ENCODE data around the gene NOP9. TPM values are rescaled to one million over a fixed set of nuclear protein-coding genes. Genes with fewer than 3 reads are reported as not detected.

Gene NOP9
- total RNA-seq, 4 donors from 2014 or later = 19.8 to 31.2 (median 21.2) TPM

GRCh38 chr14:24262821-24263733 lies 36.6 kb upstream of the NOP9 start, which contains the start of gene TGM1:
Gene TGM1, minus strand, starts transcription at chr14:24263177. Its CDS starts 825 bp downstream, at chr14:24262352.
- Histone ChIP-seq H3K9me3 (no peaks in the 10 kb centered on the region), H3K27me3 (no peaks in the 10 kb centered on the region), H3K4me3 (no peak within 1 kb of the TSS), H3K4me1 (peaks cover 33% of the 10 kb centered on the region), H3K36me3 (peaks cover 32% of the 10 kb centered on the region), H3K27ac (peak within 1 kb of the TSS; percentile 43)
- no peak for DNase-seq (ENCODE audit: low spot score in 2 of 2)
- 83% methylated on average over 12 of the region's 14 CpGs for WGBS
- TF ChIP-seq POLR2A (IDR thresholded peaks at IDR 0.05) = no peak
- TF ChIP-seq POLR2AphosphoS5 (IDR thresholded peaks at IDR 0.05) = no peak
- TF ChIP-seq EP300 (IDR thresholded peaks at IDR 0.05) = no peak
- no peak for TF ChIP-seq CTCF (IDR thresholded peaks at IDR 0.05)

DNA sequence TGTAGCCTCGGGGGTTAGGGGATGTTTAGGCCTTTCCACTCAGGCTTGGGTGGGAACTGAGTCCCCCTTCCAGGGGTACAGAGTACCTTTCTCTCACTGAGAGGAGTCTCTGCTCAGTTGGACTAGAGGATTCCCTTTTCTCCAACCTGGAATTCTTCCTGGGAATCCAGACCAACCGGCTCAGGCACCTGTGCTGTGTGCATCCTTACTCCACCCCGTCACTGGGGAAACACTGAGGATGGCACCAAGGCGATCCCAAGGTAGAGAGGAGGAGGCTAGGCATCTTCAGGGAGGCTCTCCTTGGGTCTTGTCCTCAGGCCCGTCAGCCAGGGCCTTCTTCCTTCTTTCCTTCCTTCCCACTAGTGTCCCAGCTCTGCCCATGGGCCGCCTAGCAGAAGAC lies 35.8 kb upstream of the NOP9 start:
- WGBS = 60% methylated on average over 6 of the region's 6 CpGs
- H3K27ac ChIP-seq = peak overlapping the region; percentile 43
- H3K4me3 ChIP-seq = no peak overlapping the region
- H3K27me3 ChIP-seq = no peaks in the 10 kb centered on the region
- TF ChIP-seq CTCF (IDR thresholded peaks at IDR 0.05) (no peak), POLR2AphosphoS5 (IDR thresholded peaks at IDR 0.05) (no peak), EP300 (IDR thresholded peaks at IDR 0.05) (no peak), POLR2A (IDR thresholded peaks at IDR 0.05) (no peak)
- H3K9me3 ChIP-seq = no peaks in the 10 kb centered on the region
- DNase-seq (ENCODE audit: low spot score in 2 of 2) = no peak
- H3K36me3 ChIP-seq = peaks cover 38% of the 10 kb centered on the region
- peaks cover 31% of the 10 kb centered on the region for H3K4me1 ChIP-seq

GRCh38 chr14:24264298-24264697 lies 35.4 kb upstream of the NOP9 start:
- no peak for TF ChIP-seq EP300 (IDR thresholded peaks at IDR 0.05)
- no peak for TF ChIP-seq POLR2AphosphoS5 (IDR thresholded peaks at IDR 0.05)
- no peak for TF ChIP-seq CTCF (IDR thresholded peaks at IDR 0.05)
- TF ChIP-seq POLR2A (IDR thresholded peaks at IDR 0.05) = no peak
- DNase-seq (ENCODE audit: low spot score in 2 of 2) = peak in 1 of 2 donors; percentile 66
- peak overlapping the region; percentile 43 for H3K27ac ChIP-seq
- no peaks in the 10 kb centered on the region for H3K9me3 ChIP-seq
- no peak overlapping the region for H3K4me3 ChIP-seq
- peaks cover 42% of the 10 kb centered on the region for H3K36me3 ChIP-seq
- H3K27me3 ChIP-seq = no peaks in the 10 kb centered on the region
- peaks cover 27% of the 10 kb centered on the region for H3K4me1 ChIP-seq
- 41% methylated on average over 4 of the region's 6 CpGs for WGBS

DNA sequence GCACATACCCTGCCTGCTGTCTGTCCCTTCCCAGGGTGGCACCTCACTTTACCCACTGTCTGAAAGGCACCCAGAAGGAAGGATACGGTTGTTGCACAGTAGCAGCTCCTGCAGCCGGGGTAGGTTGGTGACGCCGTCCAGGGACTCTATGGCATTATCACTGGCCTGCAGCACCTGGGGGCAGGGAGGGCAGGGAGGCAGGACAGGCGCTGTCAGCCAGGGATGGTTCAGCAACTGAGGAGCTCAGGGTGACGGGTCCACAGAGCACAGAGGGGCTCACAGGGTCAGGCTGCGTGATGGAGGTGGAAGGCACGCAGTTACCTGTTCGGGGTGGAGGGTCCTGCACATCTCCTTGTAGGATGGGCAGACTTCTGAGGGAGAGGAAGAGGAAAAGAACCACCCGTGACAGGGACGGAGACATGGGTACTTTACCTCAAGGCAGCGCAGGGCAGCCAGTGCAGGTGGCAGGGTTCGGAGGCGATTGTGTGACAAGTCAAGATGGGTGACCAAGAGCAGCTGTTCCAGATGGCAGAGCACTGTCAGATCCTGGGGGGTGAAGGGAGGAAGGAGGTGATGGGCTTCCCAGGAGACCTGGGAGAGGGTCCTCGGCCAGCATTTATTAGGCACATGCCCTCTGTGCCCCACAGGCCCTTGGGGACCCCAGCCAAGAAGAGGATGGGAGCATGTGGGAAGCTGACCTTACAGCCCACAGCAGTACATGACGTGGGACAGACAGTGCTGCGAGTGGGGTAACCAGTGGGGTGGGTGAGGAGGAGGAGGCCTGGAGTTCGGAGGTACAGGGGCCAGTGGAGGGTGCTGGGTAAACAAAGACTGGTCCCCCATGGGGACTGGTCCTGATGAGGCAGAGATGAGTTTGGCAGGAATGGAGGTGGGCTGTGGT lies 33.1 kb upstream of the NOP9 start:
- Histone ChIP-seq H3K9me3 (no peaks in the 10 kb centered on the region), H3K27me3 (no peaks in the 10 kb centered on the region), H3K36me3 (peaks cover 46% of the 10 kb centered on the region), H3K27ac (no peak overlapping the region), H3K4me3 (no peak overlapping the region), H3K4me1 (peaks cover 26% of the 10 kb centered on the region)
- TF ChIP-seq POLR2AphosphoS5 (IDR thresholded peaks at IDR 0.05) (no peak), CTCF (IDR thresholded peaks at IDR 0.05) (no peak), POLR2A (IDR thresholded peaks at IDR 0.05) (no peak), EP300 (IDR thresholded peaks at IDR 0.05) (no peak)
- no peak for DNase-seq (ENCODE audit: low spot score in 2 of 2)
- WGBS = 88% methylated on average over 16 of the region's 18 CpGs

Measured in suprapubic skin (tissue), 4 donors.